ENCODE measurements around the gene DOCK9. TPM values are rescaled to one million over a fixed set of nuclear protein-coding genes. Genes with fewer than 3 reads are reported as not detected.

DOCK9 gene
- total and polyA plus RNA-seq, 2 donors from 2014 or later, result 14.0 to 125 TPM

GRCh38 chr13:98997738-98998641, 20.1 kb upstream of the DOCK9 start:
- Histone ChIP-seq H3K9me3 (ENCODE audit: control insufficient read depth in 2 of 3, insufficient read depth in 1 of 3, low read length in 3 of 3) (no peaks in the 10 kb centered on the region), H3K4me1 (ENCODE audit: control insufficient read depth in 2 of 3, insufficient read depth in 2 of 3, low read depth in 1 of 3, low read length in 3 of 3) (peaks cover 0 to 9% (median 0%) of the 10 kb centered on the region in 3 donors), H3K27me3 (ENCODE audit: control insufficient read depth, insufficient read depth, low read length) (no peaks in the 10 kb centered on the region), H3K27ac (ENCODE audit: low read depth in 2 of 2, low read length in 2 of 2) (no peak overlapping the region), H3K36me3 (ENCODE audit: control insufficient read depth in 2 of 3, insufficient read depth in 3 of 3, low read length in 3 of 3) (no peaks in the 10 kb centered on the region), H3K4me3 (ENCODE audit: low read length in 3 of 3) (no peak overlapping the region), H3K9ac (ENCODE audit: low read length in 3 of 3) (no peak overlapping the region)
- intact Hi-C loops (cut with DNase I), result no loop called here
- no peak for DNase-seq
- TF ChIP-seq, protein P1, sequence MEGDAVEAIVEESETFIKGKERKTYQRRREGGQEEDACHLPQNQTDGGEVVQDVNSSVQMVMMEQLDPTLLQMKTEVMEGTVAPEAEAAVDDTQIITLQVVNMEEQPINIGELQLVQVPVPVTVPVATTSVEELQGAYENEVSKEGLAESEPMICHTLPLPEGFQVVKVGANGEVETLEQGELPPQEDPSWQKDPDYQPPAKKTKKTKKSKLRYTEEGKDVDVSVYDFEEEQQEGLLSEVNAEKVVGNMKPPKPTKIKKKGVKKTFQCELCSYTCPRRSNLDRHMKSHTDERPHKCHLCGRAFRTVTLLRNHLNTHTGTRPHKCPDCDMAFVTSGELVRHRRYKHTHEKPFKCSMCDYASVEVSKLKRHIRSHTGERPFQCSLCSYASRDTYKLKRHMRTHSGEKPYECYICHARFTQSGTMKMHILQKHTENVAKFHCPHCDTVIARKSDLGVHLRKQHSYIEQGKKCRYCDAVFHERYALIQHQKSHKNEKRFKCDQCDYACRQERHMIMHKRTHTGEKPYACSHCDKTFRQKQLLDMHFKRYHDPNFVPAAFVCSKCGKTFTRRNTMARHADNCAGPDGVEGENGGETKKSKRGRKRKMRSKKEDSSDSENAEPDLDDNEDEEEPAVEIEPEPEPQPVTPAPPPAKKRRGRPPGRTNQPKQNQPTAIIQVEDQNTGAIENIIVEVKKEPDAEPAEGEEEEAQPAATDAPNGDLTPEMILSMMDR (IDR thresholded peaks at IDR 0.05; ENCODE audit: borderline replicate concordance, extremely low read depth, insufficient read depth), result no peak
- no peak for FAIRE-seq

DNA sequence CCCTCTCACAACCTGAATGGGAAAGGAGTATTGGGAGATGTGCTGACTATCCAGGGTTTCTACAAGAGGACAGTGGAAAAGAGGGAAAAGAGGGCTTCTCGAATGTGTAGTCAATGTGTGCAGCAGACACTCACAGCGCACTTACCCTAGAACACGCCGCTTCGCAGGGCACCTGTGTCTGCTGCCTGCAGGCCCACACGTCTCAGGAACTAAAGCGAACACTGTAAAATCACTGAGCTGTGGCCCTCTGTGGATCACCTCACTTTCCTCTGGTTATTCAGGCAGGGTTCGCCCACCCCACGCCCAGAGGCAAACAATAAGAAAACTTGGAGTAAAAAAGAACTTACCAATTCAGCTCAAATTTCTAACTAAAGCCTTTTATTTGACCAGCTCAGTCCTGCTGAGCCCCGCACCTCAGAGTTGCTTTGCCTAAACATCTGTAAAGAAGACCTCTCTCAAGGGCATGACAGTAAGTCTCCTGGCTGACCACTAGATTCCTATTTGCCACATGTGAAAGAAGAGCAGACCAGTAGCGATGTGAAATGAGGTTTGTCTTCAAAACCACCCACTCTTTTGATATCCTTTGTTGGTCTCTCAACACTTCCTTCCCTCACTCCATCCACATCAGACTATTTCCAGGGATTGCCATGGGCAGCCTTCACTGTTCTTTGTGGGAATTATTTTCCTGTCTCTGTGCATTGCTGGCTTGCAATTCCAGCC, 19.3 kb upstream of the DOCK9 start:
- TF ChIP-seq, protein P1 (IDR thresholded peaks at IDR 0.05; ENCODE audit: borderline replicate concordance, extremely low read depth, insufficient read depth), result no peak
- no peak for FAIRE-seq
- H3K4me3 ChIP-seq (ENCODE audit: low read length in 3 of 3), result no peak overlapping the region

DNA sequence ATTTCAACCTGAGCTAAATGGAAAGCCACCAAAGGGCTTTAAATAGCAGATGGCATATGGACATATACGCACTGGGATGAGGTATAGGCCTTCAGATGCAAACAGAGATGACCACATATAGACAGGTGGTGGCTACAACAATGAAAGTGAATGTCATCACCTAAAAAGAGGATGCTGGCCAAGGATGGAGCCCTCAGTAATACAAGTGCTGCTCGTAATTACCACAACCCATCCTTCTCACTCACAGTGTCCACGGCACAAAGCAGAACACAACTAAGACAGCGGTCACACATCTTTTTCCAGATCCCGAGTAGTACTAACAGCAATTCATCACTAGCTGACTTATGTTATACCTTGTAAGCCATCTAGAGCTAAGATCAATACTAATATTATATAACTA, 18.2 kb upstream of the DOCK9 start:
- Histone ChIP-seq H3K9ac (ENCODE audit: low read length in 3 of 3) (no peak overlapping the region), H3K27ac (ENCODE audit: low read depth in 2 of 2, low read length in 2 of 2) (no peak overlapping the region), H3K9me3 (ENCODE audit: control insufficient read depth in 2 of 3, insufficient read depth in 1 of 3, low read length in 3 of 3) (no peaks in the 10 kb centered on the region), H3K36me3 (ENCODE audit: control insufficient read depth in 2 of 3, insufficient read depth in 3 of 3, low read length in 3 of 3) (no peaks in the 10 kb centered on the region), H3K4me3 (ENCODE audit: low read length in 3 of 3) (no peak overlapping the region), H3K27me3 (ENCODE audit: control insufficient read depth, insufficient read depth, low read length) (no peaks in the 10 kb centered on the region), H3K4me1 (ENCODE audit: control insufficient read depth in 2 of 3, insufficient read depth in 2 of 3, low read depth in 1 of 3, low read length in 3 of 3) (peaks cover 0 to 9% (median 0%) of the 10 kb centered on the region in 3 donors)
- FAIRE-seq (no peak), DNase-seq (no peak)
- TF ChIP-seq, protein P1 (IDR thresholded peaks at IDR 0.05; ENCODE audit: borderline replicate concordance, extremely low read depth, insufficient read depth), result no peak
- intact Hi-C loops (cut with DNase I), result no loop called here

More for the DNA sequence above, 19.3 kb upstream of the DOCK9 start:
- Histone ChIP-seq H3K9me3 (ENCODE audit: control insufficient read depth in 2 of 3, insufficient read depth in 1 of 3, low read length in 3 of 3) (no peaks in the 10 kb centered on the region), H3K4me1 (ENCODE audit: control insufficient read depth in 2 of 3, insufficient read depth in 2 of 3, low read depth in 1 of 3, low read length in 3 of 3) (peaks cover 0 to 9% (median 0%) of the 10 kb centered on the region in 3 donors), H3K27ac (ENCODE audit: low read depth in 2 of 2, low read length in 2 of 2) (no peak overlapping the region), H3K36me3 (ENCODE audit: control insufficient read depth in 2 of 3, insufficient read depth in 3 of 3, low read length in 3 of 3) (no peaks in the 10 kb centered on the region), H3K9ac (ENCODE audit: low read length in 3 of 3) (no peak overlapping the region), H3K27me3 (ENCODE audit: control insufficient read depth, insufficient read depth, low read length) (no peaks in the 10 kb centered on the region)
- DNase-seq, result peak in 4 of 5 donors; percentile 55 to 75 (median 62)
- intact Hi-C loops (cut with DNase I), result no loop called here

Data from kidney (tissue), 14 donors.